Neural cell (in vitro differentiated cells): ENCODE results near the gene USP35. TPM values are rescaled to one million over a fixed set of nuclear protein-coding genes. Genes with fewer than 3 reads are reported as not detected.

ENCODE experiments used
- H2AFZ ChIP-seq: fragments of 200-600, 300-800 bp; sonication (generic), shearing (Covaris generic); 2 replicates; pipeline ENCODE4 v1.6.0; 2014; ENCODE audit warnings: low read depth, mild to moderate bottlenecking, antibody characterized with exemption, low read length, moderate library complexity
- H3F3A ChIP-seq: fragments of 200-600 bp; shearing (Covaris generic); 2 replicates; pipeline ENCODE4 v1.6.1; 2016; ENCODE audit warnings: mild to moderate bottlenecking, moderate library complexity, mixed read lengths, antibody characterized with exemption, low read length; ENCODE audit not compliant: insufficient read depth, poor library complexity, severe bottlenecking
- H3K27ac ChIP-seq: fragments of 200-600, 300-800 bp; sonication (generic), shearing (Covaris generic); 2 replicates; pipeline ENCODE4 v1.5.1; 2014; ENCODE audit warnings: mild to moderate bottlenecking, low read length, moderate library complexity
- H3K27me3 ChIP-seq: fragments of 300-800, 200-600 bp; sonication (generic), shearing (Covaris generic); 2 replicates; pipeline ENCODE4 v1.6.0; 2014; ENCODE audit warnings: mild to moderate bottlenecking, low read depth, low read length, moderate library complexity; ENCODE audit not compliant: insufficient read depth
- H3K36me3 ChIP-seq: fragments of 300-800, 200-600 bp; sonication (generic), shearing (Covaris generic); 2 replicates; pipeline ENCODE4 v1.5.1; 2014; ENCODE audit warnings: mild to moderate bottlenecking, antibody characterized with exemption, low read length, moderate library complexity; ENCODE audit not compliant: insufficient read depth
- H3K4me2 ChIP-seq: fragments of 300-800, 200-600 bp; sonication (generic), shearing (Covaris generic); 2 replicates; pipeline ENCODE4 v1.6.0; 2014; ENCODE audit warnings: mild to moderate bottlenecking, low read length
- H3K4me3 ChIP-seq: fragments of 300-800, 200-600 bp; sonication (generic), shearing (Covaris generic); 2 replicates; pipeline ENCODE4 v1.5.1; 2014; ENCODE audit warnings: mild to moderate bottlenecking, low read length, moderate library complexity
- H3K79me2 ChIP-seq: fragments of 200-600 bp; shearing (Covaris generic); replicated peaks from 2 replicates; pipeline ENCODE4 v1.6.0; 2014; ENCODE audit warnings: mild to moderate bottlenecking, low read length, moderate library complexity; ENCODE audit not compliant: insufficient read depth
- H3K9ac ChIP-seq: fragments of 300-800, 200-600 bp; sonication (generic), shearing (Covaris generic); 2 replicates; pipeline ENCODE4 v1.6.1; 2016; ENCODE audit warnings: mild to moderate bottlenecking, low read length, mixed read lengths
- H3K9me2 ChIP-seq: fragments of 200-600 bp; shearing (Covaris generic); 2 replicates; pipeline ENCODE4 v1.6.1; 2016; ENCODE audit warnings: mild to moderate bottlenecking, low read length, mixed read lengths; ENCODE audit not compliant: insufficient read depth
- H3K9me3 ChIP-seq: fragments of 200-600, 300-800 bp; sonication (generic), shearing (Covaris generic); 2 replicates; pipeline ENCODE4 v1.6.1; 2016; ENCODE audit warnings: mild to moderate bottlenecking, mixed run types, low read length, moderate library complexity, mixed read lengths
- H4K20me1 ChIP-seq: fragments of 200-600 bp; shearing (Covaris generic); 2 replicates; pipeline ENCODE4 v1.6.1; 2016; ENCODE audit warnings: mild to moderate bottlenecking, mixed run types; ENCODE audit not compliant: insufficient read depth
- CTCF ChIP-seq: fragments of 450-650 bp; IDR thresholded peaks from 2 replicates; pipeline ENCODE4 v1.5.1; 2014; ENCODE audit warnings: antibody characterized with exemption, mild to moderate bottlenecking, moderate library complexity; ENCODE audit not compliant: poor library complexity, severe bottlenecking
- EP300 ChIP-seq: fragments of 450-650 bp; conservative IDR thresholded peaks from 2 replicates; pipeline ENCODE4 v1.6.1; 2014; ENCODE audit warnings: antibody characterized with exemption, mild to moderate bottlenecking, moderate library complexity; ENCODE audit not compliant: poor library complexity, severe bottlenecking
- EZH2 ChIP-seq: fragments of 200-600, 300-800 bp; shearing (Covaris generic), sonication (generic); IDR thresholded peaks from 2 replicates; pipeline ENCODE4 v1.6.1; 2014; ENCODE audit warnings: antibody characterized with exemption, low read length, borderline replicate concordance, mild to moderate bottlenecking; ENCODE audit not compliant: insufficient read depth, poor library complexity, severe bottlenecking
- MXI1 ChIP-seq: fragments of 450-650 bp; conservative IDR thresholded peaks from 2 replicates; pipeline ENCODE4 v1.6.1; 2014; ENCODE audit warnings: antibody characterized with exemption, mild to moderate bottlenecking; ENCODE audit not compliant: poor library complexity, severe bottlenecking
- POLR2AphosphoS5 ChIP-seq: IDR thresholded peaks from 2 replicates; pipeline ENCODE4 v1.6.1; 2012
- RAD21 ChIP-seq: fragments of 450-650 bp; conservative IDR thresholded peaks from 2 replicates; pipeline ENCODE4 v1.6.1; 2014; ENCODE audit warnings: antibody characterized with exemption, mild to moderate bottlenecking, moderate library complexity
- REST ChIP-seq: IDR thresholded peaks from 2 replicates; pipeline ENCODE4 v1.6.1; 2012; ENCODE audit warnings: borderline replicate concordance
- SMC3 ChIP-seq: fragments of 450-650 bp; conservative IDR thresholded peaks from 2 replicates; pipeline ENCODE4 v1.6.1; 2014; ENCODE audit warnings: antibody characterized with exemption, mild to moderate bottlenecking, moderate library complexity; ENCODE audit not compliant: poor library complexity
- TAF1 ChIP-seq: IDR thresholded peaks from 2 replicates; pipeline ENCODE4 v1.6.1; 2012; ENCODE audit warnings: low read depth
- polyA plus RNA-seq: library from polyadenylated mRNA; depleted of rRNA; stranded (reverse); fragments of >200 nt; gene quantifications from 2 replicates; pipeline ENCODE4 v1.2.3, GENCODE V29; 2014

The USP35 gene
- polyA plus RNA-seq, 1 donor from 2014 or later, result 12.9 TPM

DNA sequence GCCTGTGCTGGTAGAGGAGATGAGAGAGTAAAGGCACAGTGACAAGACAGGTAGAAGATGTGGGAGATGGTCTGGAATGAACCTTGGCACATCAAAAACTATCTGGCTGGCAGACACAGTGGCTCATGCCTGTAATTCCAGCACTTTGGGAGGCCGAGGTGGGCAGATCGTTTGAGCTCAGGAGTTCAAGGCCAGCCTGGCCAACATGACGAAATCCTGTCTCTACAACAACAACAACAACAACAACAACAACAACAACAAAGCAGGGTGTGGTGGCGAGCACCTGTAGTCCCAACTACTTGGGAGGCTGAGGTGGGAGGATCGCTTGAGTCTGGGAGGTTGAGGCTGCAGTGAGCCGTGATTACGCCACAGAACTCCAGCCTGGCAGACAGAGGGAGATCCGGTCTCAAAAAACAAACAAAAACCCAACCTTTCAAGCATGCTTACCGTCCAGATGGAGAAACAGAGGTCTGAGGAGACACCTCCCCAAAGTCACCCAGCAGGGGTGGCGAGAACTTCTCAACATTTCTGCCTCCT, 12.0 kb upstream of the USP35 start:
- Histone ChIP-seq H3K4me2 (no peak overlapping the region), H3K27ac (no peak overlapping the region), H3K36me3 (no peaks in the 10 kb centered on the region), H3K9ac (no peak overlapping the region), H4K20me1 (no peaks in the 10 kb centered on the region), H3K9me2 (no peaks in the 10 kb centered on the region), H3K27me3 (no peaks in the 10 kb centered on the region), H3K4me3 (no peak overlapping the region), H2AFZ (no peak overlapping the region), H3F3A (no peaks in the 10 kb centered on the region), H3K9me3 (no peaks in the 10 kb centered on the region), H3K79me2 (no peaks in the 10 kb centered on the region)
- TF ChIP-seq POLR2AphosphoS5, result no peak
- TF ChIP-seq SMC3, result no peak
- no peak for TF ChIP-seq TAF1
- no peak for TF ChIP-seq EP300
- TF ChIP-seq RAD21, result no peak
- no peak for TF ChIP-seq MXI1
- no peak for TF ChIP-seq EZH2
- TF ChIP-seq CTCF, result no peak
- TF ChIP-seq REST, result no peak

DNA sequence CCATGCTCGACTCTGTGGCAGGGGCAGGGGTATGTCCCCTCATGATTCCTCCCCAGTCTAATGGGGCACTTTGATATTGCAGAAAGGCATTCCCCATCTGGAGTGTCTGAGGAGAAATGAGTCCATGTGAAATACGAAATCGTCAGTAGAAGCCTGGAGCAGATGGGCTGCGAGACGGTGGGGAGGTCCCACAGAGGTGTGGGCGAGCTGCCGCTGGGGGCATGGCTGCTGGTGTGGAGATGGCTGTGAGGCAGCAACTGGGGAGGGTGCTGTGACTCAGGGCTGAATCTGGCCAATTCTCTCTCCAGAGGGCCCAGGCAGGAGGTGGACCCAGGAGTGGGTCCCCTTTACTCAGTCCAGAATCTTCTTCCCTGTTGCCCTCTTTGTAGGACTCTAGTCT, 11.5 kb upstream of the USP35 start:
- Histone ChIP-seq H2AFZ (no peak overlapping the region), H3K9ac (no peak overlapping the region), H3K79me2 (no peaks in the 10 kb centered on the region), H3K4me3 (no peak overlapping the region), H3K4me2 (no peak overlapping the region), H3F3A (no peaks in the 10 kb centered on the region), H3K36me3 (no peaks in the 10 kb centered on the region), H3K27me3 (no peaks in the 10 kb centered on the region), H3K27ac (no peak overlapping the region), H3K9me3 (no peaks in the 10 kb centered on the region), H3K9me2 (no peaks in the 10 kb centered on the region), H4K20me1 (no peaks in the 10 kb centered on the region)
- TF ChIP-seq MXI1 (no peak), EZH2 (no peak), CTCF (no peak), POLR2AphosphoS5 (no peak), EP300 (no peak), RAD21 (no peak), SMC3 (no peak), TAF1 (no peak)
